GM08714 (cell line): ENCODE data around the gene SORCS2.

ENCODE experiments used
- H3K4me3 ChIP-seq: fragments of 200-500 bp; sonication (Bioruptor generic); 2 replicates; pipeline ENCODE4 v1.5.1; 2014; ENCODE audit warnings: mild to moderate bottlenecking, low read length, inconsistent platforms
- ZNF274 ChIP-seq: IDR thresholded peaks from 2 replicates; pipeline ENCODE4 v1.6.1; 2012; ENCODE audit warnings: mild to moderate bottlenecking, low read depth, low read length

SORCS2 gene

GRCh38 chr4:7224878-7225533 lies 32.7 kb downstream of the SORCS2 start:
- no peak overlapping the region for H3K4me3 ChIP-seq
- TF ChIP-seq ZNF274, result no peak

DNA sequence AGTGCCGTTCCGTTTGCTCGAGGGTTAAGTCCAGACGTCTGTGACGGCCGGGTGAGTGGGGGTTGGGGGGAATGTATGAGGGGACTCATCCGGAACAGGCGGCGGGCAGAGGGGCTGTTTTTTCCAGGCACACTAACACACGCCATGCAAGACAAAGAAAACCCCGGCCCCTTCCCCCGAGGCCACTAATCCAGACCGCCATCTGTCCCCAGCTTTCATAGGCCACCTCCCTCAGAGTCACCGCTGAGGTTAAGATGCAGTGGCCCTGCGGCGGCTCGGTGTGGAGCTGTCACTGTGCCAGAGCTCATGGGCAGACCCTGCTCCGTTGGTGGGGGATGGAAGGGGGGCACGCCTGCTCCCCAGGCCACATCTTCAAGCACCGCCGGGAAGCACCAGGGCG lies 34.1 kb downstream of the SORCS2 start:
- TF ChIP-seq ZNF274, result no peak
- H3K4me3 ChIP-seq, result no peak overlapping the region

DNA sequence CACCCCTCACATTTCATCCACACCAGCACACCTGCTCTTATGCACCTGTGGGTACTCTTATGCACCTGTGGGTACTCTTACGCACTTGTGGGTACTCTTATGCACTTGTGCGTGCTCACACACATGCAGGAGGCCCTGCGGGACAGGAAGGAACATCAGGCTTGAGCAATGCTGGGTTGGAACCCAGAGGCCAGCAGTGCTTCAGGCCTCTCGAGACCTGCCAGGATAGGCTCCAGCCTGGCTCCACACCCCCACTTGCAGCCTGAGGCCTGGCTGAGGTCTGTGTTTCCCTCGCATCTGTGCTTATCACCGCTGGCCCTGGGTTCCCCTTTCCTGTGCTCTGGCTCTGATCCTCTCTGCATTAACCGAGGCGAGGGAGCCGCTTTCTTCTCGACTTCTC lies 34.7 kb downstream of the SORCS2 start:
- H3K4me3 ChIP-seq, result no peak overlapping the region
- no peak for TF ChIP-seq ZNF274

- no peak for TF ChIP-seq ZNF274
Measured at GRCh38 chr4:7228734-7229133, 36.4 kb downstream of the SORCS2 start.

GRCh38 chr4:7232061-7232650 lies 39.8 kb downstream of the SORCS2 start:
- no peak overlapping the region for H3K4me3 ChIP-seq
- no peak for TF ChIP-seq ZNF274

More at GRCh38 chr4:7228734-7229133, 36.4 kb downstream of the SORCS2 start:
- H3K4me3 ChIP-seq, result no peak overlapping the region

DNA sequence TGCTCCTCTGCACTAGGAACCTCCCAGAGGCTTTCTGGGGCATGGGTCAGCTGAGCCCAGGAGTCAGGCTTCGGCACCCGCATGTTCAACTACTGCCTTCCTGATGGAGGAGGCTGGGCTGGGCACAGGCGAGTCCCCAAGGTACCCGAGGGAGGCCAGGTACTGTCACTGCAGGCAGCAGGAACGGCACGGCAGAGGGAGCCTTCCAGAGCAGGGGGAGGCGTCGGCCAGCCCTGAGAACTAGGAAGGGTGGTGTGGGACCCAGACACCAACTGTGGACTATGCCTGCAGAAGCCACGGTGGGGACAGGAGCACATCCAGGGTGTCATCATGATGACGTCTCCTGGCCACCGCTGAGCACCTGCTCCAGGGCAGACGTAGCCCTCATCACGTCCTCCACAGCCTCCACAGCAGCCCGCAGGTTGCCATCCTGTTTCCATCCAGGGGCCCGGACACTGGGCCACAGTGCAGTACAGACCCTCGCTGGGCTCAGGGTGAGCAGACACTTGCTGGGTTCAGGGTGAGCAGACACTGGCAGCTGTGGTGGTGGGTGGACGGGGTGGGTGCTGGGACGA lies 40.8 kb downstream of the SORCS2 start:
- TF ChIP-seq ZNF274, result no peak
- no peak overlapping the region for H3K4me3 ChIP-seq

GRCh38 chr4:7233601-7234000 lies 41.3 kb downstream of the SORCS2 start:
- no peak overlapping the region for H3K4me3 ChIP-seq
- TF ChIP-seq ZNF274, result no peak

DNA sequence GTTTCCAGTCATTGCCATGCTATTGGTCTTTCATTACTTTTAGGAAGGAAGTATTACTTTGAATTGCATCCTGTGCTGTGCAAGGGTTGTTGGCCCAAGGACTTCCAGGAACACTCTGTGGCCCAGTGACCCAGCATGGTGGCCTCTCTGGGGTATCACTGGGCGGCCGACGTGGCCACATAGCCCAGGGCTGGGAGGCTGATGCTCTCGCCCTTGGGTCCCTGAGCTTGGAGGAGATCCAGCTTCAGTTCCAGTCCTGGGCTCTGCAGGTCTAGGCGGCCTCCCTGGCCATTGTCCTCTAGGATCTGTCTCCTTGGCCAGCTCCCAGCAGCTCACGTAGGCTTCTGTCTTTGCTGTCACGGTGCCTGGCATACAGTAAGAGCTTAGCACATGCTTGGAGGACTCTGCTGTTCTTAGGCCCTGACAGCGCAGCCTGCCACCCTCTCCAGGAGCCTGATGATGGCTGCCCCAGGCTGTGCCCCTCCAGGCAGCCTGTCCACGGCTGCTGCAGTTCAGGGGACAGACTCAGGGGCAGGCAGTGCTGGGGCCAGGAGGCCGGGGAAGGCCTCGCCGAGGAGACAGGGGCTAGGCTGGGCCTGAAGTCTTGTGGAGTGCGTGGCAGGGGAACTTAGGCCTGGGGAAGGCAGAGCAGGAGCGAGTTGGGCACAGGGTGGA lies 42.2 kb downstream of the SORCS2 start:
- no peak for TF ChIP-seq ZNF274
- no peak overlapping the region for H3K4me3 ChIP-seq

- TF ChIP-seq ZNF274, result no peak
- H3K4me3 ChIP-seq, result no peak overlapping the region
Measured at GRCh38 chr4:7235030-7235380, 42.7 kb downstream of the SORCS2 start.

DNA sequence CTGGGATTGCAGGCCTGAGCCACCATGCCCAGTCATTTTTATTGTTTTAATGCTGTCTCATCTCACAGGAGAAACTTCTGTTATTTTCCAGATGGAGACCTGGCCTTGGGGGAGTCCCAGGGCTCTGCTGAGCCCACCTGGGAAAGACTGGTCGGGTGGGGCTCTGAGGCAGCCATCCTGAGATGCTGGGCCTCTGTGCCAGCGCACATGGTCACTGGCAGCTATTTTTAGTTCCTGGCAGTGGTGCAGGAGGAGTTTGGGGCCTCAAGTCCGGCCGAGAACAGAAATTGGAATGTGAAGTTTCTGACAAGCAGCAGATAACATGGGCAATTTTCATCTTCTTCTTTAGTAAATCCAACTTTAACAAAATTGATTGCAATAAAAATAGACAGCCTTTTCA lies 44.5 kb downstream of the SORCS2 start:
- H3K4me3 ChIP-seq, result no peak overlapping the region
- no peak for TF ChIP-seq ZNF274

- H3K4me3 ChIP-seq, result no peak overlapping the region
- no peak for TF ChIP-seq ZNF274
Measured at GRCh38 chr4:7237873-7238272, 45.5 kb downstream of the SORCS2 start.

DNA sequence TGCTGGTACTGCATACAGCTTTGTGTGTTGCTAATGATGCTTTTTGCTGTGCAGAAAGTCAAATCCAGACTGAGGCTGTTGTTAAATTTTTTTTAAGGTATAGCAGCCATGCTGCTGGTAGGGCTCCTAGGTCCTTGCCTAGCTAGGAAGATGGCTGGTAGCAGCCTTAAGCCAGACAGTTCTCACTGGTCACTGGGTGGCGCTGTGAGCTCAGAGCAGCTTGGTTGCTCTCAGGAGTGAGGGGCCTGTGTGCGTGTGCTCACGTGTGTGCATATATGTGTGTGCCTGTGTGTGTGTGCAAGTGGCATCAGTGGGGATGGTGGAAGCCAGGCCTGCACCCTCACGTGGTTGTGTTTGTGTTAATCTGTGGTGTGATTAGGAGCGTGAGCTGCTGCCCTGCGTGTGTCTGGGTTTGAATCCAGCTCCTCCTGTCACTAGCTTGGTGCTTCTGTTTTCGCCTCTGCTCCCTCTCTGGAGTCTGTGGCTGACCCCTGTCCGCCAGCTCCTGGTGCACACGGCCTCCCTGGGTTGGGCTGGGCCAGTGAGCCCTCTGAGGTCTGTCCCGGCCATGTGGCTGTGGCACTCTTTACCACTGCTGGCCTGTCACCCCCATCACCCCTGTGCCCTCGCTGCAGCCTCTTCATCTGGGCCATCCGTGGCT lies 46.1 kb downstream of the SORCS2 start:
- H3K4me3 ChIP-seq, result no peak overlapping the region
- no peak for TF ChIP-seq ZNF274

- H3K4me3 ChIP-seq, result no peak overlapping the region
- no peak for TF ChIP-seq ZNF274
Measured at GRCh38 chr4:7239101-7239820, 46.9 kb downstream of the SORCS2 start.

- no peak overlapping the region for H3K4me3 ChIP-seq
- TF ChIP-seq ZNF274, result no peak
Measured at GRCh38 chr4:7239844-7240243, 47.5 kb downstream of the SORCS2 start.
